Regular cardiac myocyte (primary cell): ENCODE data around the gene GABRA4. TPM values are rescaled to one million over a fixed set of nuclear protein-coding genes. Genes with fewer than 3 reads are reported as not detected.

Experiments used
- total RNA-seq: library from RNA; depleted of rRNA; stranded (reverse); fragments of >200 nt; gene quantifications from 2 replicates; pipeline ENCODE4 v1.2.3, GENCODE V29; 2014

Gene GABRA4
- total RNA-seq = under 0.01 TPM in 1 of 2 replicates, not detected in the other

DNA sequence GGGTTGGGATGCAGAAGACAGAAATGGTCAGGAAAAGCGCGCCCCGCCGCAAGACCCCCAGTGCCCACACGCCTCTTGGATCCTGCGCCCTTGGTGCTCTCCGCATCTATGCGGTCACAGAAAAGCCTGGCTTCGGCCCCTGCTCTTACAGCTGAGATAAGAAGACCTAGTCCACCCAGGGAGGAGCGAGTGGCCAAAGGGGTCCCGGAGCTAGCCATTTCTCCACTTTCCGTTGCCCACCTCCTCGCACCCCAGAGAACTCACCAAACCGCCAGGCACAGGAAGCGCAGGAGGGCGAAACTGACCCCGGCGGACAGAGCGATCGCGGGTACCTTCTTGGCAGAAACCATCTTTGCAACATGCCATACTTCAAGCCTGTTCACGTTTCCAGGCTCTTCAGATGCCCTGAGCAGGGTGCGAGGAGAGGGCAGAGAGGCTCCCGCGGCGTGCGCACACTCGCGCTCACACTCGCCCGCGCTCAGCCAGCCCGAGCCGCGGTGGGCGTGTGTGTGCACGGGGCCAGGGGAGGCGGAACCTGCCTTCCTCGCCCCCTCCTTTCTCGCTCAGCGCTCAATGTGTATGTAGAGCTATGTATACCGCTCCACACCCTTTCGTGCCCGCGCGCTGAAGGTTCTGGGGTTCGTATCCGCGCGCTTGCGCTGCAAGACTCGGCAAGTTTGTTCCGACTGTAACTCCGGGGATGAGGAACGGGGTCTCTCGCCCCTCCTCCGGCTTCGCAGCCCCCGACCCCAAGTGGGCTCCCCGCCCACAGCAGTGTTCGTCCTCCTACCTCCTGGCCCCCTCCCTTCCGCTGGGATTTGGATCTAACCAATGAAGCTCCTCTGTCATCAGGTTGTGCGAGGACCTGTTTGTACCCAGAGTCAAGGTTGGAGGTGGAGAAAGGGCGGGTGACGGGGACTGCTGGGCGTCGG is at the start of gene GABRA4:
Gene GABRA4, minus strand, starts transcription at position 507 of the 932 bp plus-strand sequence. Its CDS starts 157 bp downstream, at position 350.

GRCh38 chr4:47031011-47031678 is 37.8 kb upstream of the GABRA4 start, which contains the start of gene GABRB1:
Gene GABRB1 (plus strand): TSS chr4:47031567.

DNA sequence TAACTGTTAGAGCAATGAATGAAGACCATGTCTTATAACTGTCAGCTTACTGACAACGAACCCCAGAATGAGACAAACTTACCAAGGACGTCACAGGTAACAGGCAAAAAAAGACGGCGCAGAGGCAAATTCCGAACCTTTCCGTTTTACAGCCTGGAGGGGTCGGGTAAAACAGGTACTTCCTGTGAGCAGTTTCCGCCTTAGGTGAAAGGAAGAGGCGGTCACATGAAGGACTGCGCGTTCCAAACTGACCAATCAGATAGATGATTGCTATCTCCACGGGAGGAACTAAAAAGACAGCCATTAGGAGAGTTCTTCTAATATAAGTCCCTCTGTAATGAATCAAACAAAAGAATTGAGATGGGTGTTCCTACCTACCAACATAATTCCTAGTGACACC is 84.3 kb downstream of the GABRA4 start, which contains the start of gene COX7B2:
Gene COX7B2, minus strand, starts transcription at position 168 of the 400 bp plus-strand sequence. CDS start 174,053 bp downstream, outside the sequence.

Other genes with a start within 250 kb of the GABRA4 start
- not detected in 2 replicates for gene COX7B2, start 84.3 kb downstream of the GABRA4 start, total RNA-seq
- 0.28 and 3.1 TPM in 2 replicates for gene GABRB1, start 38.0 kb upstream of the GABRA4 start, total RNA-seq